HG03045 (cell line): Measurements from ENCODE around the gene CNPY4.

Source experiments
- ATAC-seq: cut with Tn5 transposase; IDR thresholded peaks from one replicate; pipeline ENCODE4 v1.9.1; 2021; ENCODE audit warnings: mild to moderate bottlenecking, moderate library complexity; ENCODE audit not compliant: unreplicated experiment

The CNPY4 gene

GRCh38 chr7:100166317-100166940 lies 47.0 kb downstream of the CNPY4 start:
- ATAC-seq = no peak

GRCh38 chr7:100166970-100167911 lies 47.8 kb downstream of the CNPY4 start:
- ATAC-seq = no peak

GRCh38 chr7:100167912-100168323 lies 48.5 kb downstream of the CNPY4 start:
- ATAC-seq = no peak

GRCh38 chr7:100169147-100169850 lies 49.9 kb downstream of the CNPY4 start:
- no peak for ATAC-seq

- no peak for ATAC-seq
Observed at GRCh38 chr7:100170101-100170897, 50.9 kb downstream of the CNPY4 start.

- no peak for ATAC-seq
Observed at GRCh38 chr7:100171087-100171681, 51.8 kb downstream of the CNPY4 start.

GRCh38 chr7:100171840-100172239 lies 52.4 kb downstream of the CNPY4 start:
- ATAC-seq = no peak

- no peak for ATAC-seq
Observed at GRCh38 chr7:100173806-100174495, 54.5 kb downstream of the CNPY4 start.

GRCh38 chr7:100174582-100174981 lies 55.1 kb downstream of the CNPY4 start:
- no peak for ATAC-seq
